Natural killer cell treated with Interleukin-12 subunit alpha and Interleukin-12 subunit beta and Interleukin-15 and Interleukin-18, amount 100 ng/mL, for 72 hours (primary cell): ENCODE results near the gene ROGDI. TPM values are rescaled to one million over a fixed set of nuclear protein-coding genes. Genes with fewer than 3 reads are reported as not detected.

Experiments
- ATAC-seq, 2 donors: fragments of 150-1000 bp; cut with Tn5 transposase in 1 of 2; sonication (Bioruptor Pico), chemical (Tn5 transposase) in 1 of 2; 2 replicates each; pipeline ENCODE4 v1.10.0; 2021
- DNase-seq: peaks from one replicate; pipeline ENCODE4 v3.0.0; 2022; ENCODE audit warnings: low spot score
- H3K27ac Mint-ChIP-seq, 2 donors: 1 replicate in 1 of 2; 2 replicates in 1 of 2; pipeline ENCODE4 v1.8.0; 2022; ENCODE audit warnings: mixed read lengths in 2 of 2, mild to moderate bottlenecking in 1 of 2, moderate library complexity in 1 of 2
- H3K27me3 Mint-ChIP-seq, 2 donors: 1 replicate in 1 of 2; 2 replicates in 1 of 2; pipeline ENCODE4 v1.8.0; 2022; ENCODE audit warnings: mixed read lengths in 2 of 2
- H3K36me3 Mint-ChIP-seq: one replicate; pipeline ENCODE4 v1.8.0; 2022; ENCODE audit warnings: mixed read lengths
- H3K4me1 Mint-ChIP-seq, 2 donors: 1 replicate in 1 of 2; 2 replicates in 1 of 2; pipeline ENCODE4 v1.8.0; 2022; ENCODE audit warnings: low read depth in 2 of 2, mixed read lengths in 2 of 2, mild to moderate bottlenecking in 1 of 2
- H3K4me3 Mint-ChIP-seq: one replicate; pipeline ENCODE4 v1.8.0; 2022; ENCODE audit warnings: mixed read lengths
- H3K9me3 Mint-ChIP-seq: 2 replicates; pipeline ENCODE4 v1.8.0; 2022; ENCODE audit warnings: mixed read lengths
- total RNA-seq, 2 donors: library from RNA; stranded (reverse); gene quantifications; one replicate each; pipeline ENCODE4 v1.2.3, GENCODE V29; 2022

ROGDI gene
- total RNA-seq, 2 donors from 2014 or later, result 3.8 to 7.1 TPM

DNA sequence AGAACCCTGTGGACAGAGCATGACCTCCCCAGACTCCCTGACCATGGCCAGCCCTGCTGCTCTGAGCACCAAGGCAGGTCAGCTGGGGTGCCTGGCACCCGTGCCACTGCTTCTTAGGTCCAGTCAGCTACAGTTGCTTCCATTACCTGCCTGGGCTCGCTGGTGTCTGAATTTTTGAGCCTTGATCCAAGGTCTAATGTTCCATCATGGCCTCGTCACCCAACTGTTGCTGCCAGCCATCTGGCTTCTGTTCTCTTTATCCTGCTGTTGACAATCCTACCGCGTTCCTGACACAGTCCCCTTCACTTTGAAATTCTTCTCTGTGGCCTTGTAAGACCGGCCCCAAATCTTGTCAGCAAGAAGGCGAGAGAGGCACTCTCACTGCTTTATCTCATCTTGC, 28.0 kb upstream of the ROGDI start:
- Mint-ChIP-seq H3K9me3 (no peaks in the 10 kb centered on the region), H3K4me1 (peaks cover 0 to 11% of the 10 kb centered on the region in 2 donors), H3K27ac (no peak overlapping the region), H3K4me3 (no peak overlapping the region), H3K27me3 (no peaks in the 10 kb centered on the region), H3K36me3 (peaks cover 26% of the 10 kb centered on the region)
- ATAC-seq, result no peak
- DNase-seq, result no peak

DNA sequence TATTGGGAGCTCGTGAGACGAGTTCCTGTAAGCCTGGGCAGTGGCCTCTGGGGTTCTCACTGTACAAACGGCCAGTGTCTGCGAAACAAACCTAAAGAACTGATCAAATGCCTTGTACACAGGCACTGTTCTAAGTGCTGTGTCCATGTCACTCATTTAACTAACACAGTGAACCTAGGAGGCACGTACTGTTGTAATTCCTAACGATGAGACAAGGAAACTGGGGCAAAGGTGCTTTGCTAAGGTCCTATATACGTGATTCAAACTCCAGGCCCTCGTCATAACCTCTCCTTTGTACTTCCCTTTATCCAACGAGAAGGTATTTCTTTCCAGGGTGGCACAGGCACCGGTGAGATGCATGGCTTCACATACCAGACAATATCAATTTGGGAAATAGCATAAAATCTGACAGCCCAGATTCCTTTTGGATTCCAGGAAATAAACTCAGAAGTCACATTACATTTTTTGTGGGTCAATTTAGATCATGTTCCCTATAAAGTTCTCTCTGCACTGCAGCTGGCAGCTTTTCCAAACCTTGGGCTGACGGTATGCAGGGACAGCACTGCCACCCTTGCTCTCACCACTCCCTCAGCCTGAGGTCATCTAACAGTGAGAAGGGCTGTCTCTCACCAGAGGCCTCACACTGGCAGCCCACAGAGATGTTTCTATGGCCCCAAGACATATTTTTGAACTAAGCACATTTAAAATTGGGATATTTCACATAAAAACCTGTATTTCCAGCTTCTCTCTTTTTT, 26.3 kb upstream of the ROGDI start:
- Mint-ChIP-seq H3K27ac (no peak overlapping the region), H3K4me3 (no peak overlapping the region), H3K36me3 (peaks cover 35% of the 10 kb centered on the region), H3K4me1 (peaks cover 0 to 17% of the 10 kb centered on the region in 2 donors), H3K27me3 (no peaks in the 10 kb centered on the region), H3K9me3 (no peaks in the 10 kb centered on the region)
- ATAC-seq, result no peak
- DNase-seq, result no peak

DNA sequence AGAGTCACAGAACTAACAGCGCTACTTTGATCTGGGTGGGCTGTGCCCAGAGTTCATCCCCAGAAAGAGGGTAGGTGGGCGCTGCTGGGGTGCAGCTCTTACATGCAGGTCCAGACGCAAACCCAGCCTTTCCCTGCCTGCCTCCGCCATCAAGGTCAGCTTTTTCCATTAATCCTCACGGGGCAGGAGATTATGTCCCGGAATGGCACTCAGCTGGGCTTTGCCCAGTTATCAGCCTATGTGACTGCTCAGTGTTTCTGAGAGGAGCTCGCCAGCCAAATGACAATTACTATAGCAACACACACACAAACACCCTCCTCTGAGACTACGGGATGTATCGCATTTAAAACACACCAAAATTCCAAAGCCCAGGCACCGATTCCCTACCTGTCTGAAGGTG, 24.5 kb upstream of the ROGDI start:
- Mint-ChIP-seq H3K27me3 (no peaks in the 10 kb centered on the region), H3K27ac (no peak overlapping the region), H3K4me1 (peaks cover 0 to 14% of the 10 kb centered on the region in 2 donors), H3K36me3 (peaks cover 31% of the 10 kb centered on the region), H3K9me3 (no peaks in the 10 kb centered on the region), H3K4me3 (no peak overlapping the region)
- DNase-seq (no peak), ATAC-seq (no peak)

DNA sequence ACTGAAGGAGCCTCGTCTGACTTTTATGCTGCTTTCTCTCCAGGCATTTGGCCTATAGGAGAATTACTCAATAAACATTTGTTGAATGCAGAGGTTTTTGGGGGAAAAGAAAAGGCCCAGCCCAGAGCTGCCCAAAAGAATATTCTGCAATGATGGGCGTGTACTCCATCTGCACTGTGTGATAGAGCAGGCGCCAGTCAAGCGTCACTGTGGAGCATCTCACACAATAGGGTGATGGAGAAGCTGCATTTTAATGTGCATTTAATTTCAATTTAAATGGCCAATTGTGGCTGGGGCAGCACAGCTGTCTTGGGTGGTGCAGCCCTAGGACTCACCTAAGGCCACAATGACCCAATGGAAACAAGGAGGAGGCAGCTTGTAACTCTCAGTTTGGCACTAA, 24.1 kb upstream of the ROGDI start:
- no peak for ATAC-seq
- H3K4me1 Mint-ChIP-seq, result peaks cover 0 to 14% of the 10 kb centered on the region in 2 donors
- no peak overlapping the region for H3K4me3 Mint-ChIP-seq
- H3K27ac Mint-ChIP-seq, result no peak overlapping the region
- H3K27me3 Mint-ChIP-seq, result no peaks in the 10 kb centered on the region
- no peak for DNase-seq
- H3K36me3 Mint-ChIP-seq, result peaks cover 28% of the 10 kb centered on the region
- H3K9me3 Mint-ChIP-seq, result no peaks in the 10 kb centered on the region

DNA sequence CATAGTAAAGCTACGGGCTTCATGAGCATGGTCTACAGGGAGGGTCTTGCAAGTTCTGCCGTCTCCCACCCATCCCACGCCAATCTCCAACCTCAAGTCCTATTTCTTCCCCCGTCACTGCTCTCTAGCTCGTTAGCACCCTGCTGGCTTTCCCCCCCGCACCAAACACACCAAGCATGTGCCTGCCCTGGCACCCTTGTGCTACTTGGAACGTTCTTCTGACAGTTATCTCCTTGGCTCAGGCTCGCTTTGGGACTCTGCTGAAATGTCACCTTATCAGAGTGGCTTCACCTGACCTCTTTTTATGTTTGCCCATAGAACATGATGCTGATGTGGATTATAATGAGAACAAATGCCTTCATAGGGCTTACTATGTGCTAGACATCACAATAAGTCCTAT, 22.8 kb upstream of the ROGDI start:
- ATAC-seq (no peak), DNase-seq (no peak)
- Mint-ChIP-seq H3K27ac (no peak overlapping the region), H3K4me3 (no peak overlapping the region), H3K36me3 (peaks cover 16% of the 10 kb centered on the region), H3K27me3 (no peaks in the 10 kb centered on the region), H3K4me1 (peaks cover 0 to 6% of the 10 kb centered on the region in 2 donors), H3K9me3 (no peaks in the 10 kb centered on the region)

DNA sequence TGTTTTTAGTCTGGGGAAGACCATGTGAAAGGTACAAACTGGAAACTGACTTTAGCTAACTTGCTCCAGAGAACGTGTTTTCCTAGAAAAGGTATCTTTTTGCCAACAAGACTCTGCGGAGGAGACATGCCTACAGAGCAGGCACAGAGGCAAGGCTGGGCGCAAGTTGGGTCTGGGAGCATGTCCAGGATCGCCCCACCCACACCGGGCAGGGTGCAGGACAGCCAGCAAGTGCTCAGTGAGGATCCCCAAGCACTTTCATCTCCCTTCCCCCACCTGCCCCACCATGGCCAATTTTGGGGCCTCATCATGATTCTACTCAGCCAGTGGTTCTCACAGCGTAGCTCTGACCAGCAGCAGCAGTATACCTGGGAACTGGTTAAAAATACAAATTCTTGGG, 18.2 kb upstream of the ROGDI start:
- Mint-ChIP-seq H3K27me3 (no peaks in the 10 kb centered on the region), H3K27ac (no peak overlapping the region), H3K9me3 (no peaks in the 10 kb centered on the region), H3K36me3 (peaks cover 24% of the 10 kb centered on the region), H3K4me3 (no peak overlapping the region), H3K4me1 (peaks cover 0 to 11% of the 10 kb centered on the region in 2 donors)
- ATAC-seq (no peak), DNase-seq (no peak)

DNA sequence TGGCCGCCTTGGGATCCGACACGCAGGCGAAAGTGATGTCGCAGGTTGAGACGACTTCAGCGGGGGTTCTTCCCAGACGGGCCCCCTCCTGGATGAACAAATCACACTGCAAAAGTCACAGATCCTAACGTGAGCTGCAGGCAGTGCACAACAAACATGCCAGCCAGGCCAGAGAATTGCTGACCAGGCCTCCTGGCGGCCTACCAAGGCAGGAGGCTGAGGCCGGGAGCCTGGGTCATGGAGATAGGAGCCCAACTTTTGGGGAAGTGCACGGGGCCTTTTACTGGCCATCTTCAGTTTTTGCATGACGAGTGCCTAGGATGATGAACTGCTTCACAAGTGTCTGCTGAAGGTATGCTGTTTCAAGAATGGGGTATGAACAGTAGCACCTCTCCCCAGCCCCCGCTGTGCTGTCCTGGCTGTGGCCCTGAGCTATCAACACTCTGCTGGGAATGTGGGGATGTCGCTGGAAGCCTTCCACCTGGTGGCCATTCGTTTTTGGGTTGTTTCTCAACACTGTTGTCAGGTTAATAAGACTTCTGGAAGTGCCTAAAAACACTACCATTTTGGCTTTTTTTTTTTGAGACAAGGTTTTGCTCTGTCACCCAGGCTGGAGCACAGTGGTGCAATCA, 12.2 kb upstream of the ROGDI start:
- DNase-seq (no peak), ATAC-seq (no peak)
- H3K36me3 Mint-ChIP-seq, result peaks cover 13% of the 10 kb centered on the region
- H3K27ac Mint-ChIP-seq, result no peak overlapping the region
- no peaks in the 10 kb centered on the region for H3K27me3 Mint-ChIP-seq
- no peaks in the 10 kb centered on the region for H3K9me3 Mint-ChIP-seq
- H3K4me1 Mint-ChIP-seq, result peaks cover 0 to 4% of the 10 kb centered on the region in 2 donors
- no peak overlapping the region for H3K4me3 Mint-ChIP-seq

DNA sequence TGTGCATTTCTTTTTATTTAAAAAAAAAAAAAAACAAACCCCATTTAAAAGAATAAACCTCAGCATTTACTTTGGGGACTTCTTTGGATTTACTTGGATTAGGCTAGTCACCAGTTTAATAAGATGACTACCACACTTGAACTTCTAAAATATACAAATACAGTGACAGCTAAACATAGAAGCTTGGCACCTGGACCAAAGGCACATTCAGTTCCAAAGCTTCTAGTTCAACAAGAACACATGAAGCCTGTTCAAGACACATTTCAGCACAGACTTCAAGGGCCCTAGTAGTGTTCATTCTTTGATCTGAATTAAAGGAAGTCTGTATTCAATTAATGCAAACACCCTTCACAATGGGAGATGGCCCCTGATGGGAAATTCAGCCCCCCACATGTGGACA, 11.6 kb upstream of the ROGDI start:
- DNase-seq (no peak), ATAC-seq (no peak)
- no peak overlapping the region for H3K4me3 Mint-ChIP-seq
- peaks cover 0 to 4% of the 10 kb centered on the region in 2 donors for H3K4me1 Mint-ChIP-seq
- H3K36me3 Mint-ChIP-seq, result peaks cover 13% of the 10 kb centered on the region
- H3K27me3 Mint-ChIP-seq, result no peaks in the 10 kb centered on the region
- H3K9me3 Mint-ChIP-seq, result no peaks in the 10 kb centered on the region
- H3K27ac Mint-ChIP-seq, result no peak overlapping the region

DNA sequence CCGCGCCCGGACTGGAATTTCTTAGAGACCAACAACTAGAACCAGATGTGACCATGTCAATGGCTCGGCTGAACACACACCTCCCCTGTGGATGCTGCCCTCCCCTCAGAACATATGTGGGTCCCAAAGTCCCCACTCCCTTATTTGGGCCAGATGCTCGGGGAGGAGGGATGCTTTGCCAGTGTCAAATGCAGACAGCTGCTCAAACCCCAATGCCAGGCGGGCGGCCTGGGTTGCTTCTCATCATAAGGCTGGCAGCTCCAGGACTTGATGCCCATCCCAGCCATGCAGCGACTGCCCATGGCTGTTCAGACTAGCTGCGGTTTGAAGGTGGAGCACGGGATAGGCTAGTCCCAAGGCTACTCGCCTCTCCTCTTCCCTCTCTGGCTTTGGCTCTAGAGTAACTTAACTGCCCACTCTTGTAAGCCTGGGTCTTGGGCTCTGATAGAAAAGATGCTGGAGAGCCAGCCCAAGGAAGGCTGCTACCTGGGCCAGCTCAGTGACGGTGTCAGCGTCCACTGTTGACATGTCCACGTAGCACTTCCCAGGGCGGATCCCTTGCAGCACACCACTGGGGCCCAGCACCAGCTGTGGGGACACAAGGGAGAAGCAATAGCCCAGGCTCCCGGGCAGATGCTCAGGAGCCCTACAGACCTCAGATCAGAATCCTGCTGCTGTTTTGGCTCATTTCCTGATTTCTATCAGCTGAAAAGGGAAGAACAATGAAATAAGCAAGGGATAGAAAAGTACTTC, 11.0 kb upstream of the ROGDI start:
- Mint-ChIP-seq H3K27ac (no peak overlapping the region), H3K9me3 (no peaks in the 10 kb centered on the region), H3K36me3 (peaks cover 7% of the 10 kb centered on the region), H3K4me1 (no peaks in the 10 kb centered on the region), H3K4me3 (no peak overlapping the region), H3K27me3 (no peaks in the 10 kb centered on the region)
- ATAC-seq, result no peak
- DNase-seq, result no peak

DNA sequence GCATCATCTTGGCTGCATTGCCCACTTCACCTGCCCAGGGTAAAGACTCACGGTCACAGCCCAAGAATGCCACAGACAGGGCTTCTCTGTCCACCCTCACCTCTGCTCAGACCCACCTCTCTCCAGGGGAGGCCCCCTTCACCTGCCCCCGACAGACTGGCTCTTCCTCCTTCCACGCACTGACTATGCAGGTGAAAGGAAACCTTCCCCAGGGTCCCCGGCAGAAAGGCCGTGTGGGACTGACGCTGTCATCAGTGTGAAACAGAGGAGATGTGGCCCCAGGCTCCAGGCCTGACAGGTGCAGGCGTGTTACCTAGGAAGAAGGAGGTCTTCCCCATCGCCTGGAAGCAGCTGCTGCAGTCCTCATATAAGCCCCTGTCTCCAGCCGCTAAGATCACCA, 9.3 kb upstream of the ROGDI start:
- no peaks in the 10 kb centered on the region for H3K4me1 Mint-ChIP-seq
- no peaks in the 10 kb centered on the region for H3K27me3 Mint-ChIP-seq
- peak; percentile 17 to 50 for ATAC-seq
- H3K27ac Mint-ChIP-seq, result no peak overlapping the region
- H3K36me3 Mint-ChIP-seq, result peaks cover 14% of the 10 kb centered on the region
- DNase-seq, result no peak
- H3K9me3 Mint-ChIP-seq, result no peaks in the 10 kb centered on the region
- H3K4me3 Mint-ChIP-seq, result no peak overlapping the region

DNA sequence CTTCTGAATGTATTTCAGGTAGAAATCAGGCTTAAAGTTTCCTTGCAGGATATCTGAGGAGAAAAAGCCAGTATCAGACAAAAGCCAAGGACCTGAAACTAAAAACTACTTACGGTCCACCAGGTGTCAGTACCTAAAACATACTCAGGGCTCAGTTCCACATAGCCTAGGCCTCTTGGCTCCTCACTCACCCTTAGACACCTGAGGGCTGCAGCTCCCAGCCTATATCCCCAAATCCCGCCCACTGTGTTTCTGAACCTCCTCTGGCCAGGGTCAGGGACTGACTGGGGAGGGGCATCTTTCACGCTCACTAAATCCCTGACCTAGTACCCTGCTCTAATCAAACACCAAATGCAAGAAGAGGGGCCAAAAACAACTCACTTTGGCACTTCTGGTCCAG, 8.8 kb upstream of the ROGDI start:
- no peaks in the 10 kb centered on the region for H3K9me3 Mint-ChIP-seq
- no peaks in the 10 kb centered on the region for H3K4me1 Mint-ChIP-seq
- H3K36me3 Mint-ChIP-seq, result peaks cover 14% of the 10 kb centered on the region
- H3K27ac Mint-ChIP-seq, result no peak overlapping the region
- DNase-seq (no peak), ATAC-seq (peak in 1 of 2 donors; percentile 41)
- no peaks in the 10 kb centered on the region for H3K27me3 Mint-ChIP-seq
- H3K4me3 Mint-ChIP-seq, result no peak overlapping the region

DNA sequence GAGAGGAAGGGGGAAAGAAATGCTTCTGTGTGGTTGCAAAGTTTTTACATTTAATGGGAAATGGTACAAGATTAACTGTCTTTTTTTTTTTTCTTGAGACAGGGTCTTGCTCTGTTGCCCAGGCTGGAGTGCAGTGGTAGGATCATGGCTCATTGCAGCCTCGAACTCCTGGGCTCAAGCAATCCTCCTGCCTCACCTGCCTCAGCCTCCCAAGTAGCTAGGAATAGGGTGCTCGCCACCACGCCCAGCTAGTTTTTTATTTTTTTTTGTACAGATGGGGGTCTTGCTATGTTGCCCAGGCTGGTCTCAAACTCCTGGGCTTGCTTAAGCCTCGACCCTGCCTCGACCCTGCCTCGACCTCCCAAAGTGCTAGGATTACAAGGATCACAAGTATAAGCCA, 3.8 kb upstream of the ROGDI start:
- peaks cover 0 to 5% of the 10 kb centered on the region in 2 donors for H3K4me1 Mint-ChIP-seq
- no peaks in the 10 kb centered on the region for H3K9me3 Mint-ChIP-seq
- no peak overlapping the region for H3K27ac Mint-ChIP-seq
- peaks cover 7% of the 10 kb centered on the region for H3K36me3 Mint-ChIP-seq
- no peaks in the 10 kb centered on the region for H3K27me3 Mint-ChIP-seq
- ATAC-seq, result no peak
- no peak overlapping the region for H3K4me3 Mint-ChIP-seq
- no peak for DNase-seq

DNA sequence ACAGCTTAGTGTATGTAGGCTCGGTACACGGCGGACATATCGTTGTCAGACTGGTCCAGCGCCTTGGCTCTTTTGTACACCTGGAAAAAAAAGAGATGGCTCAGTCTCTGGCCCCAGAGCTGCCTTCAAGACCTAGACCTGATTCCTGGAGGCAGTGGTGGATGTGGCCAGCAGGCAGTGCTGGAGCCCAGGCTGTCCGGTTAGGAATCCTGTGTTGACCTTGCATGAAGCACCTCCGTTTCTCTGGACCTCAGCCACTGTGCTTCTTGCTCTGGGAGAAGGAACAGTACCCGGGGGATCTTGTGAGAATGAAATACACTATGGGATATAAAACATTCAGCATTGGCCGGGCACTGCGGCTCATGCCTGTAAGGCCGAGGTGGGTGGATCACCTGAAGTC, 2.8 kb upstream of the ROGDI start:
- DNase-seq (no peak), ATAC-seq (no peak)
- H3K4me3 Mint-ChIP-seq, result no peak overlapping the region
- peaks cover 7% of the 10 kb centered on the region for H3K36me3 Mint-ChIP-seq
- no peak overlapping the region for H3K27ac Mint-ChIP-seq
- H3K4me1 Mint-ChIP-seq, result peaks cover 0 to 8% of the 10 kb centered on the region in 2 donors
- H3K27me3 Mint-ChIP-seq, result no peaks in the 10 kb centered on the region
- no peaks in the 10 kb centered on the region for H3K9me3 Mint-ChIP-seq
